ENCODE data around the gene ABHD14A.

ABHD14A gene

GRCh38 chr3:51955893-51956770 is 18.7 kb upstream of the ABHD14A start:
- no peak for TF ChIP-seq CTCF (IDR thresholded peaks at IDR 0.05)
- Histone ChIP-seq H3K4me1 (ENCODE audit: control insufficient read depth in 1 of 2, insufficient read depth in 1 of 2, low read depth in 1 of 2, low read length in 1 of 2) (peaks cover 13 to 31% of the 10 kb centered on the region in 2 experiments), H3K27ac (no peak overlapping the region), H3K9me3 (no peaks in the 10 kb centered on the region), H3K4me3 (ENCODE audit: low read depth in 1 of 2, low read length in 1 of 2) (peak overlapping the region in 1 of 2 experiments; percentile 28), H3K36me3 (no peaks in the 10 kb centered on the region), H3K27me3 (peaks cover 74% of the 10 kb centered on the region)

GRCh38 chr3:51957520-51958205 is 17.2 kb upstream of the ABHD14A start:
- TF ChIP-seq CTCF (IDR thresholded peaks at IDR 0.05) = no peak
- Histone ChIP-seq H3K4me1 (ENCODE audit: control insufficient read depth in 1 of 2, insufficient read depth in 1 of 2, low read depth in 1 of 2, low read length in 1 of 2) (peaks cover 13 to 31% of the 10 kb centered on the region in 2 experiments), H3K27me3 (peaks cover 89% of the 10 kb centered on the region), H3K9me3 (no peaks in the 10 kb centered on the region), H3K4me3 (ENCODE audit: low read depth in 1 of 2, low read length in 1 of 2) (no peak overlapping the region), H3K36me3 (no peaks in the 10 kb centered on the region), H3K27ac (no peak overlapping the region)

GRCh38 chr3:51958603-51959521 is 16.0 kb upstream of the ABHD14A start:
- Histone ChIP-seq H3K27me3 (peaks cover 99% of the 10 kb centered on the region), H3K4me3 (ENCODE audit: low read depth in 1 of 2, low read length in 1 of 2) (no peak overlapping the region), H3K36me3 (no peaks in the 10 kb centered on the region), H3K9me3 (no peaks in the 10 kb centered on the region), H3K4me1 (ENCODE audit: control insufficient read depth in 1 of 2, insufficient read depth in 1 of 2, low read depth in 1 of 2, low read length in 1 of 2) (peaks cover 13 to 25% of the 10 kb centered on the region in 2 experiments), H3K27ac (no peak overlapping the region)
- TF ChIP-seq CTCF (IDR thresholded peaks at IDR 0.05) = no peak

GRCh38 chr3:51959651-51960050 is 15.2 kb upstream of the ABHD14A start:
- H3K27me3 ChIP-seq = peaks cover 99% of the 10 kb centered on the region
- no peak for TF ChIP-seq CTCF (IDR thresholded peaks at IDR 0.05)
- peaks cover 13 to 19% of the 10 kb centered on the region in 2 experiments for H3K4me1 ChIP-seq (ENCODE audit: control insufficient read depth in 1 of 2, insufficient read depth in 1 of 2, low read depth in 1 of 2, low read length in 1 of 2)
- H3K9me3 ChIP-seq = no peaks in the 10 kb centered on the region
- H3K4me3 ChIP-seq (ENCODE audit: low read depth in 1 of 2, low read length in 1 of 2) = no peak overlapping the region
- H3K36me3 ChIP-seq = no peaks in the 10 kb centered on the region
- no peak overlapping the region for H3K27ac ChIP-seq

GRCh38 chr3:51960386-51960785 is 14.5 kb upstream of the ABHD14A start:
- no peaks in the 10 kb centered on the region for H3K36me3 ChIP-seq
- H3K27ac ChIP-seq = no peak overlapping the region
- peaks cover 12 to 13% of the 10 kb centered on the region in 2 experiments for H3K4me1 ChIP-seq (ENCODE audit: control insufficient read depth in 1 of 2, insufficient read depth in 1 of 2, low read depth in 1 of 2, low read length in 1 of 2)
- H3K4me3 ChIP-seq (ENCODE audit: low read depth in 1 of 2, low read length in 1 of 2) = no peak overlapping the region
- H3K27me3 ChIP-seq = peaks cover 99% of the 10 kb centered on the region
- TF ChIP-seq CTCF (IDR thresholded peaks at IDR 0.05) = no peak
- H3K9me3 ChIP-seq = no peaks in the 10 kb centered on the region
